Measurements from ENCODE around the gene CFAP70.

DNA sequence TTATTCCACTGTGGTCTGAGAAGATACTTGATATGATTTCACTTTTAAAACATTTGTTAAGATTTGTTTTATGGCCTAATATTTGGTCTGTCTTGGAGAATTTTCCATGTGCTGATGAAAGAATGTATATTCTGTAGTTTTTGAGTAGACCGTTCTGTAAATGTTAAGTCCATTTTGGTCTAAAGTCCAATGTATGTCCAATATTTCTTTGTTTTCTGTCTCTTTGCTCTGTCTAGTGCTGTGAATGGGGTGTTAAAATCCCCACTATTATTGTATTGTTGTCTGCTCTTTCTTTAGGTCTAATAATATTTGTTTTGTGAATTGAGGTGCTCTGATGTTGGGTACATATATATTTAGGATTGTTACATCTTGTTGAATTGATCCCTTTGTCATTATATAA lies 142.9 kb downstream of the CFAP70 start:
- TF ChIP-seq MAX (CRISPR knock-in tag; IDR thresholded peaks at IDR 0.05) (no peak), ZNF532 (CRISPR knock-in tag; IDR thresholded peaks at IDR 0.05; ENCODE audit: borderline replicate concordance) (no peak), NR1H2 (CRISPR knock-in tag; IDR thresholded peaks at IDR 0.05) (no peak), SP1 (CRISPR knock-in tag; conservative IDR thresholded peaks at IDR 0.05) (no peak), FOXP1 (CRISPR knock-in tag; IDR thresholded peaks at IDR 0.05; ENCODE audit: borderline replicate concordance) (no peak)
- TF ChIP-seq, protein P1, sequence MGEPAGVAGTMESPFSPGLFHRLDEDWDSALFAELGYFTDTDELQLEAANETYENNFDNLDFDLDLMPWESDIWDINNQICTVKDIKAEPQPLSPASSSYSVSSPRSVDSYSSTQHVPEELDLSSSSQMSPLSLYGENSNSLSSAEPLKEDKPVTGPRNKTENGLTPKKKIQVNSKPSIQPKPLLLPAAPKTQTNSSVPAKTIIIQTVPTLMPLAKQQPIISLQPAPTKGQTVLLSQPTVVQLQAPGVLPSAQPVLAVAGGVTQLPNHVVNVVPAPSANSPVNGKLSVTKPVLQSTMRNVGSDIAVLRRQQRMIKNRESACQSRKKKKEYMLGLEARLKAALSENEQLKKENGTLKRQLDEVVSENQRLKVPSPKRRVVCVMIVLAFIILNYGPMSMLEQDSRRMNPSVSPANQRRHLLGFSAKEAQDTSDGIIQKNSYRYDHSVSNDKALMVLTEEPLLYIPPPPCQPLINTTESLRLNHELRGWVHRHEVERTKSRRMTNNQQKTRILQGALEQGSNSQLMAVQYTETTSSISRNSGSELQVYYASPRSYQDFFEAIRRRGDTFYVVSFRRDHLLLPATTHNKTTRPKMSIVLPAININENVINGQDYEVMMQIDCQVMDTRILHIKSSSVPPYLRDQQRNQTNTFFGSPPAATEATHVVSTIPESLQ (CRISPR knock-in tag; IDR thresholded peaks at IDR 0.05), result no peak

Data from WTC11 (cell line).